Hepatocyte (in vitro differentiated cells): ENCODE data around the gene NDUFAF7. TPM values are rescaled to one million over a fixed set of nuclear protein-coding genes. Genes with fewer than 3 reads are reported as not detected.

Experiments used
- DNase-seq: peaks from one replicate; pipeline ENCODE4 v3.0.0-alpha.2; 2016; ENCODE audit warnings: low spot score
- H2AFZ ChIP-seq: fragments of 200-600 bp; sonication (generic); 2 replicates; pipeline ENCODE4 v1.6.0; 2016; ENCODE audit warnings: antibody characterized with exemption, mild to moderate bottlenecking
- H3K27ac ChIP-seq: fragments of 200-600 bp; sonication (generic); 2 replicates; pipeline ENCODE4 v1.5.1; 2016; ENCODE audit warnings: mild to moderate bottlenecking
- H3K27me3 ChIP-seq: fragments of 200-600 bp; sonication (generic); 2 replicates; pipeline ENCODE4 v1.6.1; 2016
- H3K36me3 ChIP-seq: fragments of 200-600 bp; sonication (generic); replicated peaks from 2 replicates; pipeline ENCODE4 v1.5.1; 2016; ENCODE audit warnings: low read depth; ENCODE audit not compliant: insufficient read depth
- H3K4me1 ChIP-seq: fragments of 200-600 bp; sonication (generic); 2 replicates; pipeline ENCODE4 v1.5.1; 2016; ENCODE audit warnings: mild to moderate bottlenecking, moderate library complexity; ENCODE audit not compliant: insufficient read depth
- H3K4me2 ChIP-seq: fragments of 200-600 bp; sonication (generic); 2 replicates; pipeline ENCODE4 v1.6.0; 2016
- H3K4me3 ChIP-seq: fragments of 200-600 bp; sonication (generic); 2 replicates; pipeline ENCODE4 v1.5.1; 2016; ENCODE audit warnings: mild to moderate bottlenecking
- H3K79me2 ChIP-seq: fragments of 200-600 bp; sonication (generic); 2 replicates; pipeline ENCODE4 v1.6.0; 2017; ENCODE audit warnings: mild to moderate bottlenecking
- H3K9me2 ChIP-seq: fragments of 200-600 bp; sonication (generic); replicated peaks from 2 replicates; pipeline ENCODE4 v1.6.0; 2017; ENCODE audit warnings: mild to moderate bottlenecking; ENCODE audit not compliant: insufficient read depth
- H3K9me3 ChIP-seq: fragments of 200-600 bp; sonication (generic); 2 replicates; pipeline ENCODE4 v1.5.1; 2016; ENCODE audit warnings: low read depth, mild to moderate bottlenecking
- H4K20me1 ChIP-seq: fragments of 200-600 bp; sonication (generic); 2 replicates; pipeline ENCODE4 v1.6.0; 2016; ENCODE audit warnings: mild to moderate bottlenecking; ENCODE audit not compliant: insufficient read depth, poor library complexity, severe bottlenecking
- EZH2 ChIP-seq: fragments of 200-600 bp; sonication (generic); IDR thresholded peaks from 2 replicates; pipeline ENCODE4 v1.6.1; 2016; ENCODE audit warnings: antibody characterized with exemption, mild to moderate bottlenecking, borderline replicate concordance
- EZH2phosphoT487 ChIP-seq: fragments of 200-600 bp; sonication (generic); IDR thresholded peaks from one replicate; pipeline ENCODE4 v1.6.1; 2018; ENCODE audit warnings: antibody characterized with exemption, mild to moderate bottlenecking, low read depth, moderate library complexity; ENCODE audit not compliant: unreplicated experiment, severe bottlenecking
- WGBS: methylation state at CpG from one replicate; pipeline ENCODE4 v1.1.6; 2016; ENCODE audit warnings: low lambda C conversion rate; ENCODE audit errors: missing lambda C conversion rate; 5-methylcytosine and 5-hydroxymethylcytosine counted together
- polyA plus RNA-seq: library from polyadenylated mRNA; unstranded; fragments of >200 nt; fragmentation: Nextera tagmentation; extraction: Ambion mirVana; gene quantifications from 2 replicates; pipeline ENCODE4 v1.2.1, GENCODE V29; 2016
- total RNA-seq: library from RNA; depleted of rRNA; stranded (reverse); fragments of >200 nt; gene quantifications from 2 replicates; pipeline ENCODE4 v1.2.3, GENCODE V29; 2014
- TF ChIP-seq, protein P1 (sequence below): fragments of 200-600 bp; sonication (generic); IDR thresholded peaks from 2 replicates; pipeline ENCODE4 v1.5.1; 2016; ENCODE audit warnings: antibody characterized with exemption, mild to moderate bottlenecking; ENCODE audit not compliant: poor library complexity

Gene NDUFAF7
- total and polyA plus RNA-seq, 2 experiments from 2014 or later = 11.8 to 14.7 TPM

DNA sequence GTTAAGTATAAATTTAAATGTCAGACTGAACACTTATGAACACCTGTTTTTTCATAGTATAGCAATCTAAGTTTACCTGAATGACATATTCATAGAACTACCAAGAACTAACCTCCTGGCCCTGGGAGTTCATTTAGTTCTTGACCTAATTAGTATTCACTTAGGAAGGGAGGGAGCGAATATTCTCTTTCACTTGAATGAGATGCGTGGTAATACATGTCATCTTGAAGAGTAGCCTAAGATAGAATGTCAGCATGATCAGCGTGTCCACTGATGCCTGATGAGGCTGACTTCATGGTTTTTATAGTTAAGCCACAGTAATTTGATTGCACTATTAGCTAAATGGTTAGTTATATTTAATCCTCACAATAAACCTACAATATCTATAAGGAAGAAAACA is 13.3 kb downstream of the NDUFAF7 start:
- H3K9me3 ChIP-seq = no peaks in the 10 kb centered on the region
- WGBS = 98% methylated on average over 3 of the region's 3 CpGs
- no peak overlapping the region for H3K27ac ChIP-seq
- no peaks in the 10 kb centered on the region for H3K36me3 ChIP-seq
- H3K27me3 ChIP-seq = no peaks in the 10 kb centered on the region
- H2AFZ ChIP-seq = no peak overlapping the region
- no peak for TF ChIP-seq EZH2phosphoT487
- TF ChIP-seq, protein P1, sequence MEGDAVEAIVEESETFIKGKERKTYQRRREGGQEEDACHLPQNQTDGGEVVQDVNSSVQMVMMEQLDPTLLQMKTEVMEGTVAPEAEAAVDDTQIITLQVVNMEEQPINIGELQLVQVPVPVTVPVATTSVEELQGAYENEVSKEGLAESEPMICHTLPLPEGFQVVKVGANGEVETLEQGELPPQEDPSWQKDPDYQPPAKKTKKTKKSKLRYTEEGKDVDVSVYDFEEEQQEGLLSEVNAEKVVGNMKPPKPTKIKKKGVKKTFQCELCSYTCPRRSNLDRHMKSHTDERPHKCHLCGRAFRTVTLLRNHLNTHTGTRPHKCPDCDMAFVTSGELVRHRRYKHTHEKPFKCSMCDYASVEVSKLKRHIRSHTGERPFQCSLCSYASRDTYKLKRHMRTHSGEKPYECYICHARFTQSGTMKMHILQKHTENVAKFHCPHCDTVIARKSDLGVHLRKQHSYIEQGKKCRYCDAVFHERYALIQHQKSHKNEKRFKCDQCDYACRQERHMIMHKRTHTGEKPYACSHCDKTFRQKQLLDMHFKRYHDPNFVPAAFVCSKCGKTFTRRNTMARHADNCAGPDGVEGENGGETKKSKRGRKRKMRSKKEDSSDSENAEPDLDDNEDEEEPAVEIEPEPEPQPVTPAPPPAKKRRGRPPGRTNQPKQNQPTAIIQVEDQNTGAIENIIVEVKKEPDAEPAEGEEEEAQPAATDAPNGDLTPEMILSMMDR = no peak
- TF ChIP-seq EZH2 = no peak
- H3K4me3 ChIP-seq = no peak overlapping the region
- H3K4me2 ChIP-seq = no peak overlapping the region
- no peaks in the 10 kb centered on the region for H3K4me1 ChIP-seq
- no peaks in the 10 kb centered on the region for H3K9me2 ChIP-seq
- H4K20me1 ChIP-seq = no peaks in the 10 kb centered on the region
- no peak for DNase-seq
- no peaks in the 10 kb centered on the region for H3K79me2 ChIP-seq

DNA sequence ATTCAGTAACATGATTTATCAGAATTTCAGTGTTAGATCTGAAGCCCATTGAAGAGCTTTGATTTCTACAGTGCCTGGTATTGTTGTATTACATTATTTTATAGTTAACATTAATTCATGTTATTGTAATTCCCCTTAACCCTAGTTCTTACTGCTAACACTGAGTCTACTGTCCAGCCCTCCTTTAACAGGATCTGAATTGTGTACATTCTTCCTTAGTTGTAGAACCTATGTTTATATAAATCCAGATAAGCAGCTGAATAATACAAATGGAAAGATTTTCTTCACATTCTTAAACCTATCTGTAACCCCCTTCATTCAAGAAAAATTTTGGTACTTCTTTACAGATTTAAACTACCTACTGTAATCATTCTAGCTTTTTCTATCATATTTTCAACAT is 14.7 kb downstream of the NDUFAF7 start:
- Histone ChIP-seq H2AFZ (no peak overlapping the region), H3K4me2 (no peak overlapping the region), H3K36me3 (no peaks in the 10 kb centered on the region), H3K4me3 (no peak overlapping the region), H4K20me1 (no peaks in the 10 kb centered on the region), H3K9me3 (no peaks in the 10 kb centered on the region), H3K4me1 (no peaks in the 10 kb centered on the region), H3K79me2 (no peaks in the 10 kb centered on the region), H3K27me3 (no peaks in the 10 kb centered on the region), H3K27ac (no peak overlapping the region), H3K9me2 (no peaks in the 10 kb centered on the region)
- TF ChIP-seq EZH2phosphoT487 = no peak
- TF ChIP-seq, protein P1 = no peak
- TF ChIP-seq EZH2 = no peak
- DNase-seq = no peak

DNA sequence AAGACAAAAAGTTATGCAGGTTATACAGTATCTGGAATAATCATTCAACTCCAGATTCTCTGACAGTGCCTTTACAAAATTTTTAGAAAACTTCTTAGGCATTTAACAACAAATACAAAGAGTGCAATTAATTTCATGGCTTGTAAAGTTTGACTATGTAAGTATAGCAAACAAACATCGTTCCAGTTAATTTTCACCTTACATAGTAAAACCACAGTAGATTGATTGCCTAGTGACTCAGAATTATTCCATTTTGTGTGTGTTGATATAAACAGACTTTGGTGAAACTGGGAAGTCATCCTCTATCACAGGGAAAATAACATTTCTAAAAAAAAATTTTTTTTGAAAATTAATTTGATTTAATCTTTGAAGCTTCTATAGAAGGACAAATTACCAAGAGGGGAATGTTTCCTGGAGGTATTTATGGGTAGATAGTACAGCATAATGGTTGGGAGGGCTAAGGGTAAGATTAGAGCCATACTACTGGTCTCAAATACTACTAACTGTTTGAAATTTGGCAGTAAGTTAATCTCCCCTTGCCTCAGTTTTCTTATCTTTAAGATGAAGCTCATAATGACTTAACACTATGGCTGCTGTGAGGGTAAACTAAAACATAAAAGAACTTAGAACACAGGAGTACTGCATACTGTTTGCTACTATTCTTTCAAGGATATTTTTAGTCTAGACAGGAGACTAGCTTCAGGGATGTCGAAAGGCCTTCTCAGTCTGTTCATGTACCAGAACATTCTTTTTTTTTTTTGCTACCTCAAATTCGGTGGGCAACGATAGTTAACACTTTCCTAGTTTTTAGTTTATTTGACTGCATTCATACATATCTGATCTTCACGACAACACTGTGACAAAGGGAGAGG is 19.6 kb downstream of the NDUFAF7 start:
- Histone ChIP-seq H3K27ac (no peak overlapping the region), H3K36me3 (no peaks in the 10 kb centered on the region), H2AFZ (no peak overlapping the region), H3K4me3 (no peak overlapping the region), H3K27me3 (no peaks in the 10 kb centered on the region), H3K4me1 (no peaks in the 10 kb centered on the region), H3K4me2 (no peak overlapping the region), H3K9me3 (no peaks in the 10 kb centered on the region), H4K20me1 (no peaks in the 10 kb centered on the region), H3K79me2 (no peaks in the 10 kb centered on the region), H3K9me2 (no peaks in the 10 kb centered on the region)
- DNase-seq = no peak
- TF ChIP-seq, protein P1 = no peak
- no peak for TF ChIP-seq EZH2
- TF ChIP-seq EZH2phosphoT487 = no peak
- 76% methylated on average over 5 of the region's 5 CpGs for WGBS

DNA sequence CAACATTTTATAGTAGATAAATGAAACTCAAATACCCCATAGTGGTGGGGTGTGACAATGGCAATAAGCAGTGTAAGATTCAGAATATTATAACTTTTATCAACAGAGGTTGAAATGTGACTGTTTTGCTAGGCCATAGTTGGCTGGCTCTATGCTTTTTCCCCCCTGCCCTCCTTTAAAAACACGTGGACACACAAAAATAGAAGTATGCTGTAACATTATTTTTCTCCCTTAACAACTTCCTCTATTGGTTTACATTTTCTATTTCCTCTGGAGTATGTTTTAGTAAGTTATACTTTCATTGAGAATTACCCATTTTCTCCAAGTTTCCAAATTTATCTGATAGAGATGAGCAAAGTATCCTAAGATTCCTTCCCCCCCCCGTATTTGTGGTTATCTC is 31.1 kb downstream of the NDUFAF7 start:
- Histone ChIP-seq H3K27me3 (no peaks in the 10 kb centered on the region), H3K4me2 (no peak overlapping the region), H3K9me3 (no peaks in the 10 kb centered on the region), H4K20me1 (no peaks in the 10 kb centered on the region), H3K79me2 (no peaks in the 10 kb centered on the region), H2AFZ (no peak overlapping the region), H3K27ac (no peak overlapping the region), H3K4me1 (no peaks in the 10 kb centered on the region), H3K9me2 (no peaks in the 10 kb centered on the region), H3K36me3 (no peaks in the 10 kb centered on the region), H3K4me3 (no peak overlapping the region)
- WGBS = 77% methylated on average over 2 of the region's 2 CpGs
- no peak for DNase-seq
- TF ChIP-seq, protein P1 = no peak
- TF ChIP-seq EZH2phosphoT487 (no peak), EZH2 (no peak)
